Glutamatergic neuron (in vitro differentiated cells): ENCODE data around the gene GSE1. TPM values are rescaled to one million over a fixed set of nuclear protein-coding genes. Genes with fewer than 3 reads are reported as not detected.

ENCODE experiments used
- DNase-seq: peaks from one replicate; pipeline ENCODE4 v3.0.0; 2022
- H3K27ac Mint-ChIP-seq: one replicate; pipeline ENCODE4 v1.8.0; 2020; ENCODE audit warnings: mild to moderate bottlenecking, mixed read lengths, inconsistent platforms; ENCODE audit not compliant: unreplicated experiment
- H3K27me3 Mint-ChIP-seq: one replicate; pipeline ENCODE4 v1.8.0; 2020; ENCODE audit warnings: mild to moderate bottlenecking, moderate library complexity, mixed read lengths, inconsistent platforms; ENCODE audit not compliant: unreplicated experiment
- H3K36me3 Mint-ChIP-seq: one replicate; pipeline ENCODE4 v1.8.0; 2020; ENCODE audit warnings: mild to moderate bottlenecking, mixed read lengths, inconsistent platforms; ENCODE audit not compliant: unreplicated experiment
- H3K4me1 Mint-ChIP-seq: one replicate; pipeline ENCODE4 v1.8.0; 2020; ENCODE audit warnings: mild to moderate bottlenecking, low read depth, mixed read lengths, inconsistent platforms; ENCODE audit not compliant: unreplicated experiment
- H3K4me3 Mint-ChIP-seq: one replicate; pipeline ENCODE4 v1.8.0; 2020; ENCODE audit warnings: mild to moderate bottlenecking, mixed read lengths, inconsistent platforms; ENCODE audit not compliant: unreplicated experiment
- H3K9me3 Mint-ChIP-seq: one replicate; pipeline ENCODE4 v1.8.0; 2020; ENCODE audit warnings: mild to moderate bottlenecking, moderate library complexity, mixed read lengths, inconsistent platforms; ENCODE audit not compliant: unreplicated experiment
- CTCF ChIP-seq: fragments of 200-600 bp; sonication (generic); IDR thresholded peaks from one replicate; pipeline ENCODE4 v1.5.0; 2021; ENCODE audit not compliant: partially characterized antibody, unreplicated experiment
- total RNA-seq: library from RNA; stranded (reverse); fragmentation: NEBNext Ultra II Directional; extraction: Animal tissue kit (Norgen Biotek cat#: 25700); gene quantifications from one replicate; pipeline ENCODE4 v1.2.1, GENCODE V29; 2021; ENCODE audit not compliant: unreplicated experiment

The GSE1 gene
- total RNA-seq, 1 donor from 2014 or later, result 473 TPM

GRCh38 chr16:85708338-85708737 lies 95.2 kb downstream of the GSE1 start:
- no peak overlapping the region for H3K27ac Mint-ChIP-seq

GRCh38 chr16:85709766-85710585 lies 96.9 kb downstream of the GSE1 start:
- peaks cover 8% of the 10 kb centered on the region for H3K4me1 Mint-ChIP-seq
- TF ChIP-seq CTCF, result no peak
- no peaks in the 10 kb centered on the region for H3K36me3 Mint-ChIP-seq
- H3K27me3 Mint-ChIP-seq, result peaks cover 7% of the 10 kb centered on the region
- DNase-seq, result no peak
- no peak overlapping the region for H3K4me3 Mint-ChIP-seq
- peaks cover 3% of the 10 kb centered on the region for H3K9me3 Mint-ChIP-seq
- no peak overlapping the region for H3K27ac Mint-ChIP-seq

More at GRCh38 chr16:85708338-85708737, 95.2 kb downstream of the GSE1 start:
- no peak for DNase-seq
- Mint-ChIP-seq H3K36me3 (no peaks in the 10 kb centered on the region), H3K4me1 (peaks cover 8% of the 10 kb centered on the region), H3K9me3 (peaks cover 2% of the 10 kb centered on the region), H3K27me3 (peaks cover 7% of the 10 kb centered on the region), H3K4me3 (no peak overlapping the region)
- no peak for TF ChIP-seq CTCF

- DNase-seq, result no peak
- TF ChIP-seq CTCF, result no peak
- Mint-ChIP-seq H3K36me3 (no peaks in the 10 kb centered on the region), H3K27me3 (peaks cover 6% of the 10 kb centered on the region), H3K27ac (no peak overlapping the region), H3K4me3 (peak overlapping the region; percentile 58), H3K4me1 (peaks cover 12% of the 10 kb centered on the region), H3K9me3 (peaks cover 3% of the 10 kb centered on the region)
Observed at GRCh38 chr16:85710732-85711131, 97.6 kb downstream of the GSE1 start.

- no peak for DNase-seq
- Mint-ChIP-seq H3K27me3 (peaks cover 3% of the 10 kb centered on the region), H3K4me1 (peaks cover 15% of the 10 kb centered on the region), H3K9me3 (peaks cover 2% of the 10 kb centered on the region), H3K27ac (no peak overlapping the region), H3K36me3 (no peaks in the 10 kb centered on the region), H3K4me3 (no peak overlapping the region)
- TF ChIP-seq CTCF, result no peak
Observed at GRCh38 chr16:85711982-85712587, 99.0 kb downstream of the GSE1 start.

GRCh38 chr16:85712801-85713200 lies 99.7 kb downstream of the GSE1 start:
- no peak overlapping the region for H3K27ac Mint-ChIP-seq
- no peaks in the 10 kb centered on the region for H3K36me3 Mint-ChIP-seq
- TF ChIP-seq CTCF, result no peak
- peaks cover 2% of the 10 kb centered on the region for H3K9me3 Mint-ChIP-seq
- H3K27me3 Mint-ChIP-seq, result peaks cover 3% of the 10 kb centered on the region
- H3K4me3 Mint-ChIP-seq, result no peak overlapping the region
- peaks cover 15% of the 10 kb centered on the region for H3K4me1 Mint-ChIP-seq
- DNase-seq, result no peak
